Liver (tissue), 9 donors: Measurements from ENCODE around the gene ACSL6. TPM values are rescaled to one million over a fixed set of nuclear protein-coding genes. Genes with fewer than 3 reads are reported as not detected.

ENCODE experiments used
- DNase-seq: peaks from one replicate; pipeline ENCODE4 v3.0.0-alpha.2; 2017; ENCODE audit warnings: low spot score
- H3K27ac ChIP-seq, 2 donors: one replicate each; pipeline ENCODE4 v1.7.0; 2013; ENCODE audit warnings: inconsistent platforms in 2 of 2, low read length in 2 of 2, control low read depth in 1 of 2, low read depth in 1 of 2, mild to moderate bottlenecking in 1 of 2
- H3K27me3 ChIP-seq, 4 donors: one replicate each; pipeline versions ENCODE4 v1.6.1 to v1.7.0; 2013; ENCODE audit warnings: low read length in 3 of 4, inconsistent platforms in 1 of 4, mild to moderate bottlenecking in 1 of 4, moderate library complexity in 1 of 4; ENCODE audit not compliant: control insufficient read depth in 4 of 4, insufficient read depth in 4 of 4
- H3K36me3 ChIP-seq, 4 donors: one replicate each; pipeline versions ENCODE4 v1.6.1 to v1.7.0; 2013; ENCODE audit warnings: low read length in 3 of 4, mild to moderate bottlenecking in 3 of 4, low read depth in 1 of 4, moderate library complexity in 1 of 4; ENCODE audit not compliant: control insufficient read depth in 4 of 4, insufficient read depth in 3 of 4
- H3K4me1 ChIP-seq, 4 donors: one replicate each; pipeline versions ENCODE4 v1.6.1 to v1.7.0; 2013; ENCODE audit warnings: low read length in 3 of 4, mild to moderate bottlenecking in 3 of 4, moderate library complexity in 1 of 4; ENCODE audit not compliant: control insufficient read depth in 4 of 4, insufficient read depth in 4 of 4
- H3K4me3 ChIP-seq, 3 donors: one replicate each; pipeline versions ENCODE4 v1.6.1 to v1.7.0; 2013; ENCODE audit warnings: low read length in 3 of 3, control low read depth in 1 of 3, low read depth in 1 of 3, mild to moderate bottlenecking in 1 of 3
- H3K9ac ChIP-seq, 2 donors: one replicate each; pipeline ENCODE4 v1.7.0; 2013; ENCODE audit warnings: low read length in 2 of 2, mild to moderate bottlenecking in 2 of 2, moderate library complexity in 2 of 2, control low read depth in 1 of 2, low read depth in 1 of 2
- H3K9me3 ChIP-seq, 4 donors: one replicate each; pipeline versions ENCODE4 v1.6.1 to v1.7.0; 2013; ENCODE audit warnings: low read length in 3 of 4; ENCODE audit not compliant: control insufficient read depth in 4 of 4
- EGR1 ChIP-seq, 2 donors: IDR thresholded peaks; 2 replicates each; pipeline ENCODE4 v1.6.1; 2016 to 2018; ENCODE audit warnings: antibody characterized with exemption in 2 of 2, low read depth in 2 of 2
- HNF4G ChIP-seq: IDR thresholded peaks from 2 replicates; pipeline ENCODE4 v1.6.1; 2016; ENCODE audit warnings: antibody characterized with exemption
- JUND ChIP-seq, 2 donors: IDR thresholded peaks; 2 replicates each; pipeline ENCODE4 v1.6.1; 2016; ENCODE audit warnings: antibody characterized with exemption in 2 of 2
- NR2F2 ChIP-seq: IDR thresholded peaks from 2 replicates; pipeline ENCODE4 v1.6.1; 2016; ENCODE audit warnings: antibody characterized with exemption
- RAD21 ChIP-seq, 2 donors: IDR thresholded peaks; 2 replicates each; pipeline ENCODE4 v1.6.1; 2016; ENCODE audit warnings: antibody characterized with exemption in 2 of 2, mild to moderate bottlenecking in 2 of 2
- RXRA ChIP-seq, 2 donors: IDR thresholded peaks; 2 replicates each; pipeline ENCODE4 v1.6.1; 2017 to 2018; ENCODE audit warnings: antibody characterized with exemption in 2 of 2, mild to moderate bottlenecking in 1 of 2
- SP1 ChIP-seq: IDR thresholded peaks from 2 replicates; pipeline ENCODE4 v1.6.1; 2018; ENCODE audit warnings: antibody characterized with exemption, mild to moderate bottlenecking
- TAF1 ChIP-seq: conservative IDR thresholded peaks from 2 replicates; pipeline ENCODE4 v1.6.1; 2016; ENCODE audit warnings: antibody characterized with exemption, mild to moderate bottlenecking
- WGBS: extraction: QIAGEN DNeasy Blood & Tissue Kit; methylation state at CpG from one replicate; pipeline ENCODE4 v1.1.7; 2013; 5-methylcytosine and 5-hydroxymethylcytosine counted together
- polyA plus RNA-seq, 2 donors: library from polyadenylated mRNA; stranded (reverse) in 1 of 2; unstranded in 1 of 2; fragments of 200-250 nt in 1 of 2; fragments of >200 nt in 1 of 2; fragmentation: Nextera tagmentation in 1 of 2; extraction: Ambion mirVana in 1 of 2; gene quantifications; one replicate each; pipeline versions ENCODE4 v1.2.1 to v1.2.3, GENCODE V29; 2013 to 2015
- total RNA-seq, 2 donors: library from RNA; depleted of rRNA; stranded (reverse); fragments of >200 nt; gene quantifications; one replicate each; pipeline ENCODE4 v1.2.3, GENCODE V29; 2014
- TF ChIP-seq, protein P1 (sequence below): IDR thresholded peaks from 2 replicates; pipeline ENCODE4 v1.6.1; 2016; ENCODE audit warnings: antibody characterized with exemption
- TF ChIP-seq, protein P2 (sequence below): IDR thresholded peaks from 2 replicates; pipeline ENCODE4 v1.6.1; 2016; ENCODE audit warnings: antibody characterized with exemption, mild to moderate bottlenecking
- TF ChIP-seq, protein P3 (sequence below): fragments of 150-350 bp; IDR thresholded peaks from 2 replicates; pipeline ENCODE4 v1.5.1; 2017; ENCODE audit warnings: improper control_type of control experiment, low read depth, low read length; ENCODE audit not compliant: missing input control
- TF ChIP-seq, protein P4 (sequence below): IDR thresholded peaks from 2 replicates; pipeline ENCODE4 v1.6.1; 2016; ENCODE audit warnings: antibody characterized with exemption
- donor health status: healthy.
- donor health status: healthy.
- donor health status: healthy.
- donor health status: healthy.
- donor health status: healthy.

Gene ACSL6
- total and polyA plus RNA-seq, 4 donors, result 0.89 to 129 (median 4.6) TPM

DNA sequence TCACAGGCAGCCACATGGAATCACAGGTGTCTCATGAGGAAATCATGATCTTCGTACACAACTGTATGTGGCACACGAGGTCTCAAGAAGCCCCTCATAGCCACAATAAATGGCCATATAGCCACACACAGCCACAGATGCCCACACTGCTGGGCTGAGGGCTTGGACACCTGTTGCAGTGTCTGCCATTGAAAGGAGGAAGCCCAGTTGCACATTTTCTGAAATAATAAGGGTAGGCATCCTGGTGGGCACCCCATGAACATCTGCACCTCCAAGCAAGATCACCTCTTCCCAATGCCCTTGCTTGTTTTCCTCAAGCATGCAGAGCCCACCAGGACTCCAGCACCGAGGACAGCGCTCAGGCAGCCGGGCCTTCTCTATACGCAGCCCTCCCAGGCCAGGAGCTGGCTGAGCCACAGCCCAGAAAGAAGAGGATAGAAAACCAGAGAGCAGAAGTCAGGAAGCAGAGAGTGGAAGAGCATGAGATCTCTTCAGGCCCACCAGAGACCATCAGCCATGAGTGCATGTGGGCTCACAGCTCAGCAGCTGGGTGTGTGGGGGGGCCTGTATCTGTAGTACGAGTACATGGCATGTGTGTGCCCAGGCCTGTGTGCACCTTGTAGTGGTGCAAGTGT is 1.0 kb upstream of the ACSL6 start:
- Histone ChIP-seq H3K9me3 (no peaks in the 10 kb centered on the region), H3K9ac (no peak overlapping the region), H3K4me3 (no peak overlapping the region), H3K4me1 (peaks cover 3 to 16% (median 13%) of the 10 kb centered on the region in 4 donors), H3K27ac (no peak overlapping the region), H3K27me3 (no peaks in the 10 kb centered on the region), H3K36me3 (no peaks in the 10 kb centered on the region)
- TF ChIP-seq, protein P1, sequence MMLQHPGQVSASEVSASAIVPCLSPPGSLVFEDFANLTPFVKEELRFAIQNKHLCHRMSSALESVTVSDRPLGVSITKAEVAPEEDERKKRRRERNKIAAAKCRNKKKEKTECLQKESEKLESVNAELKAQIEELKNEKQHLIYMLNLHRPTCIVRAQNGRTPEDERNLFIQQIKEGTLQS, result no peak
- TF ChIP-seq RXRA (IDR thresholded peaks at IDR 0.05), result no peak
- TF ChIP-seq, protein P2, sequence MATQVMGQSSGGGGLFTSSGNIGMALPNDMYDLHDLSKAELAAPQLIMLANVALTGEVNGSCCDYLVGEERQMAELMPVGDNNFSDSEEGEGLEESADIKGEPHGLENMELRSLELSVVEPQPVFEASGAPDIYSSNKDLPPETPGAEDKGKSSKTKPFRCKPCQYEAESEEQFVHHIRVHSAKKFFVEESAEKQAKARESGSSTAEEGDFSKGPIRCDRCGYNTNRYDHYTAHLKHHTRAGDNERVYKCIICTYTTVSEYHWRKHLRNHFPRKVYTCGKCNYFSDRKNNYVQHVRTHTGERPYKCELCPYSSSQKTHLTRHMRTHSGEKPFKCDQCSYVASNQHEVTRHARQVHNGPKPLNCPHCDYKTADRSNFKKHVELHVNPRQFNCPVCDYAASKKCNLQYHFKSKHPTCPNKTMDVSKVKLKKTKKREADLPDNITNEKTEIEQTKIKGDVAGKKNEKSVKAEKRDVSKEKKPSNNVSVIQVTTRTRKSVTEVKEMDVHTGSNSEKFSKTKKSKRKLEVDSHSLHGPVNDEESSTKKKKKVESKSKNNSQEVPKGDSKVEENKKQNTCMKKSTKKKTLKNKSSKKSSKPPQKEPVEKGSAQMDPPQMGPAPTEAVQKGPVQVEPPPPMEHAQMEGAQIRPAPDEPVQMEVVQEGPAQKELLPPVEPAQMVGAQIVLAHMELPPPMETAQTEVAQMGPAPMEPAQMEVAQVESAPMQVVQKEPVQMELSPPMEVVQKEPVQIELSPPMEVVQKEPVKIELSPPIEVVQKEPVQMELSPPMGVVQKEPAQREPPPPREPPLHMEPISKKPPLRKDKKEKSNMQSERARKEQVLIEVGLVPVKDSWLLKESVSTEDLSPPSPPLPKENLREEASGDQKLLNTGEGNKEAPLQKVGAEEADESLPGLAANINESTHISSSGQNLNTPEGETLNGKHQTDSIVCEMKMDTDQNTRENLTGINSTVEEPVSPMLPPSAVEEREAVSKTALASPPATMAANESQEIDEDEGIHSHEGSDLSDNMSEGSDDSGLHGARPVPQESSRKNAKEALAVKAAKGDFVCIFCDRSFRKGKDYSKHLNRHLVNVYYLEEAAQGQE, result peak; percentile 98
- DNase-seq, result peak; percentile 63
- 71% methylated on average over 7 of the region's 7 CpGs for WGBS

DNA sequence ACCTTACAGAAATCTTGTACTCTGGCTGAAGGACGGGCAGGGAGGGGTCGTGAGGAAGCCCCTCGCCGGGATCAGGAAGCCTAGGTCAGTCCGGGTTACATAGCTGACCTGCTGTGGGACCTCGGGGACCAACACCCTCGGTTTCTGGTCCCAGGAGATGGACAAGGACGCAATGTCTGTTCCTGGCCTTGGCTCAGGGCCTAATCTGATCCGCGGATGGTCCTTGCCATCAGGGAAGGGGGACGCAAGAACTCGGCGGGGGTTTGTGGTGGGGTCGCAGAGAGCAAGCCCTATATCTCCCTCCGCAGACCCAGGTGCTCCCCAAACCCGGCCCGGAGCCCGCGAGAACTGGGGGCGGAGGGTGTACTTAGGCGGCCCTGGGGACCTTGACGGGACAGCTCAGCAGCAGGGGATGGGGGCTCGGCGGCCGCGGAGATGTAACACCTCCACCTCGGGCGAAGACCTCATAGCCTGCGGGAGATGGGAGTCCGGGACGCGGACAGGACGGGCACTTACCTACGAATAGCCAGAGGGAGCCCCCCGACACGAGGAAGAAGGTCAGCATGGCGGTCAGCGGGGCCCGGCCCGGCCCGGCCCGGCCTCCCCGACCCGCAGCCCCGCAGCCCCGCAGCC is 353 bp downstream of the ACSL6 start:
- Histone ChIP-seq H3K27ac (no peak overlapping the region), H3K9me3 (no peaks in the 10 kb centered on the region), H3K4me3 (peak overlapping the region in 2 of 3 donors; percentile 37 to 69), H3K27me3 (no peaks in the 10 kb centered on the region), H3K4me1 (peaks cover 3 to 16% (median 13%) of the 10 kb centered on the region in 4 donors), H3K36me3 (no peaks in the 10 kb centered on the region), H3K9ac (peak overlapping the region in 1 of 2 donors; percentile 12)
- peak; percentile 33 for DNase-seq
- TF ChIP-seq JUND (IDR thresholded peaks at IDR 0.05) (no peak), NR2F2 (no peak), TAF1 (no peak), RXRA (IDR thresholded peaks at IDR 0.05) (no peak), EGR1 (IDR thresholded peaks at IDR 0.05; ENCODE audit: low read depth in 2 of 2) (no peak)
- WGBS, result 14% methylated on average over 46 of the region's 46 CpGs

DNA sequence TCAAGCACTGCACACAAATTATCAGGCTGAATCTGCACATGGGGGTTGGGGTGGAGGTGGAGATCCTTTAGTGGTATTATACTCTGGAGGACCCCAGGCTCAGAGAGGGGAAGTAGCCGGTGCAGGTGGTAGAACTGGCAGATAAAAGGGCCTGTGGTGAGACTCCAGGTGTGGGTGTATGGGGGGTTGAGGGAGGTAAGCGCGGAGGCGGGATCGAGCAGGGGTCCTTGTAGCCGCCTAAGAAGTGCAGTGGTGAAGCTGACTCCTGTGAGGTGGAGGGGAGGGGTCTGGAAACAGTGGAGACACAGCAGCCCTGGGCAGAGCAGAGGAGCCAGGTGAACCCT is 841 bp downstream of the ACSL6 start:
- Histone ChIP-seq H3K9me3 (no peaks in the 10 kb centered on the region), H3K27ac (no peak overlapping the region), H3K9ac (no peak overlapping the region), H3K4me1 (peaks cover 3 to 16% (median 13%) of the 10 kb centered on the region in 4 donors), H3K27me3 (no peaks in the 10 kb centered on the region), H3K36me3 (no peaks in the 10 kb centered on the region), H3K4me3 (no peak overlapping the region)
- 87% methylated on average over 6 of the region's 6 CpGs for WGBS
- no peak for DNase-seq
- TF ChIP-seq, protein P3, sequence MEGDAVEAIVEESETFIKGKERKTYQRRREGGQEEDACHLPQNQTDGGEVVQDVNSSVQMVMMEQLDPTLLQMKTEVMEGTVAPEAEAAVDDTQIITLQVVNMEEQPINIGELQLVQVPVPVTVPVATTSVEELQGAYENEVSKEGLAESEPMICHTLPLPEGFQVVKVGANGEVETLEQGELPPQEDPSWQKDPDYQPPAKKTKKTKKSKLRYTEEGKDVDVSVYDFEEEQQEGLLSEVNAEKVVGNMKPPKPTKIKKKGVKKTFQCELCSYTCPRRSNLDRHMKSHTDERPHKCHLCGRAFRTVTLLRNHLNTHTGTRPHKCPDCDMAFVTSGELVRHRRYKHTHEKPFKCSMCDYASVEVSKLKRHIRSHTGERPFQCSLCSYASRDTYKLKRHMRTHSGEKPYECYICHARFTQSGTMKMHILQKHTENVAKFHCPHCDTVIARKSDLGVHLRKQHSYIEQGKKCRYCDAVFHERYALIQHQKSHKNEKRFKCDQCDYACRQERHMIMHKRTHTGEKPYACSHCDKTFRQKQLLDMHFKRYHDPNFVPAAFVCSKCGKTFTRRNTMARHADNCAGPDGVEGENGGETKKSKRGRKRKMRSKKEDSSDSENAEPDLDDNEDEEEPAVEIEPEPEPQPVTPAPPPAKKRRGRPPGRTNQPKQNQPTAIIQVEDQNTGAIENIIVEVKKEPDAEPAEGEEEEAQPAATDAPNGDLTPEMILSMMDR, result no peak
- no peak for TF ChIP-seq NR2F2
- no peak for TF ChIP-seq RXRA (IDR thresholded peaks at IDR 0.05)
- TF ChIP-seq HNF4G, result no peak
- no peak for TF ChIP-seq EGR1 (IDR thresholded peaks at IDR 0.05; ENCODE audit: low read depth in 2 of 2)
- TF ChIP-seq, protein P4, sequence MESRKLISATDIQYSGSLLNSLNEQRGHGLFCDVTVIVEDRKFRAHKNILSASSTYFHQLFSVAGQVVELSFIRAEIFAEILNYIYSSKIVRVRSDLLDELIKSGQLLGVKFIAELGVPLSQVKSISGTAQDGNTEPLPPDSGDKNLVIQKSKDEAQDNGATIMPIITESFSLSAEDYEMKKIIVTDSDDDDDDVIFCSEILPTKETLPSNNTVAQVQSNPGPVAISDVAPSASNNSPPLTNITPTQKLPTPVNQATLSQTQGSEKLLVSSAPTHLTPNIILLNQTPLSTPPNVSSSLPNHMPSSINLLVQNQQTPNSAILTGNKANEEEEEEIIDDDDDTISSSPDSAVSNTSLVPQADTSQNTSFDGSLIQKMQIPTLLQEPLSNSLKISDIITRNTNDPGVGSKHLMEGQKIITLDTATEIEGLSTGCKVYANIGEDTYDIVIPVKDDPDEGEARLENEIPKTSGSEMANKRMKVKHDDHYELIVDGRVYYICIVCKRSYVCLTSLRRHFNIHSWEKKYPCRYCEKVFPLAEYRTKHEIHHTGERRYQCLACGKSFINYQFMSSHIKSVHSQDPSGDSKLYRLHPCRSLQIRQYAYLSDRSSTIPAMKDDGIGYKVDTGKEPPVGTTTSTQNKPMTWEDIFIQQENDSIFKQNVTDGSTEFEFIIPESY, result no peak
- TF ChIP-seq RAD21 (IDR thresholded peaks at IDR 0.05), result no peak
- TF ChIP-seq, protein P1, result no peak
- no peak for TF ChIP-seq SP1
